Fibroblast of villous mesenchyme (primary cell): ENCODE data around the gene GNB2. TPM values are rescaled to one million over a fixed set of nuclear protein-coding genes. Genes with fewer than 3 reads are reported as not detected.
A peak's percentile ranks its signal among the peaks of the same experiment; 100 is the strongest.

Source experiments
- DNase-seq: peaks from one replicate; pipeline ENCODE4 v3.0.0-alpha.2; 2010; ENCODE audit warnings: low read depth
- H3K4me3 ChIP-seq: 2 replicates; pipeline ENCODE4 v1.5.1; 2011; ENCODE audit warnings: low read depth, mild to moderate bottlenecking, low read length
- total RNA-seq: library from RNA; depleted of rRNA; stranded (reverse); fragments of >200 nt; gene quantifications from 2 replicates; pipeline ENCODE4 v1.2.3, GENCODE V29; 2012
- TF ChIP-seq, protein P1 (sequence below): IDR thresholded peaks from 2 replicates; pipeline ENCODE4 v1.5.1; 2012; ENCODE audit warnings: low read depth, mild to moderate bottlenecking, low read length; ENCODE audit not compliant: insufficient read depth

GNB2 gene
- total RNA-seq, result 88.1 and 97.9 TPM in 2 replicates

DNA sequence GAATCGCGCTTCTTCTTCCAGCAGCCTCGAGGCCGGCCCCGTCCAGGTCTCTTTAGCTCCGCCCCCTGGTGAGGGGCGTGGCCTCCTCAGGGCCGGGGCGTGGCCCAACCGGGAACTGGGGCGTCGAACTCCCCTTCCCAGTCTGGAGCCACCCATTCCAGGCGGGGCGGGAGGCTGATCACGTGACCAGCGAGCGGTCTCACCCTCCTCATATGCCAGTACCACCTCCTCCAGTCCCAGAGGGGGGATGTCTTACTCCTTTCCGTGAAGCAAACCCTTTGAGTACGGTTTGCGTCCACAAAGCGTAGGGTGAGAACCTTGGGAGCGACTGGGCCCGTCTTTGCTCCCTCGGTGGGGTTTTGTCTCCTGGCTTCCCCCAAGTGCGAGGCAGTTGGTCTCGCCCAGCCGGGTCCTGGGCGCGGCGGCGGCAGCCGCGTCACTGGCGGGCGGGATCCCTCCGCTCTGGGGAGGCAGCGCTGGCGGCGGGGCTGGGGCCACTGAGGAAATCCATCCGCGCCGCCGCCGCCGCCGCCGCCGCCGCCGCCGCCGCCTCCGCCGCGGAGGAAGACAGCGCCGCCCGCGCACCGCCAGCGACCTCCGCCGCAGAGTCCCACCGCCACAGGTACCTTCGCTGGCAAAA, at the start of gene GNB2:
GNB2 (plus strand) TSS at position 439 of the 640 bp plus-strand sequence. CDS start 2,526 bp downstream, outside the sequence.
- H3K4me3 ChIP-seq, result peak within 1 kb of the TSS; percentile 95
- TF ChIP-seq, protein P1, sequence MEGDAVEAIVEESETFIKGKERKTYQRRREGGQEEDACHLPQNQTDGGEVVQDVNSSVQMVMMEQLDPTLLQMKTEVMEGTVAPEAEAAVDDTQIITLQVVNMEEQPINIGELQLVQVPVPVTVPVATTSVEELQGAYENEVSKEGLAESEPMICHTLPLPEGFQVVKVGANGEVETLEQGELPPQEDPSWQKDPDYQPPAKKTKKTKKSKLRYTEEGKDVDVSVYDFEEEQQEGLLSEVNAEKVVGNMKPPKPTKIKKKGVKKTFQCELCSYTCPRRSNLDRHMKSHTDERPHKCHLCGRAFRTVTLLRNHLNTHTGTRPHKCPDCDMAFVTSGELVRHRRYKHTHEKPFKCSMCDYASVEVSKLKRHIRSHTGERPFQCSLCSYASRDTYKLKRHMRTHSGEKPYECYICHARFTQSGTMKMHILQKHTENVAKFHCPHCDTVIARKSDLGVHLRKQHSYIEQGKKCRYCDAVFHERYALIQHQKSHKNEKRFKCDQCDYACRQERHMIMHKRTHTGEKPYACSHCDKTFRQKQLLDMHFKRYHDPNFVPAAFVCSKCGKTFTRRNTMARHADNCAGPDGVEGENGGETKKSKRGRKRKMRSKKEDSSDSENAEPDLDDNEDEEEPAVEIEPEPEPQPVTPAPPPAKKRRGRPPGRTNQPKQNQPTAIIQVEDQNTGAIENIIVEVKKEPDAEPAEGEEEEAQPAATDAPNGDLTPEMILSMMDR, result no peak
- DNase-seq, result peak; percentile 99

DNA sequence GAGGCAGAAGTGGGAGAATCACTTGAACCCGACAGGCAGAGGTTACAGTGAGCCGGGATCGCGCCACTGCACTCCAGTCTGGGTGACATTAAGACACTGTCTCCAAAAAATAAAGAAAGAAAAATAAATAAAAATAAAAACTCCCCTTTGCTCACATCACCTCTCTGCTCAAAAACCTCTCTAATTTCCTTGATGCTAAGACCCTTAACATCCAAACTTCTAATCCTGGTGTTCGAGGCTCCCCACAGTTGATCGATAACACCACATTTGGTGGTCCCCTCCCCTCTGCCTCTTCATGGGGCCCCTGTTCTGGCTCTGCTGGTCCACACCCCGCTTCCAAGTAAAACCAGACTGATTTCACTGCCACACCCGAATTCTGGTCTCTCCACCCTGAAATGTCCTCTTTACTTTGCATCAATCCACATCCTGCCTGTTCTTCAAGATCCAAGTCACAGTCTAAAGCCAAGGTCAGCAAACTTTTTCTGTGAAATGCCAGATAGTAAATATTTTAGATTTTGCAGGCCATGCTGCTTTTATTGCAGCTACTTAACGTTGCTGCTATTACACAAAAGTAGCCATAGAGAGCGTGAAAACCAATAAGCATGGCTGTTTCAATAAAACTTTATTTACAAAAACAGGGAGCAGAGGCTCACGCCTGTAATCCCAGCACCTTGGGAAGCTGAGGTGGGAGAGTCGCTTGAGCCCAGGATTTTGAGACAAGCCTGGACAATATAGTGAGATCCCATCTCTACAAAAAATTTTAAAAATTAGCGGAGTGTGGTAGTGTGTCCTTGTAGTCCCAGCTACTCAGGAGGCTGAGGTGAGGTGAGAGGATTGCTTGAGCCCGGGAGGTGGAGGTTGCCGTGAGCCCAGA, 49.4 kb upstream of the GNB2 start:
- no peak for DNase-seq
- TF ChIP-seq, protein P1, result no peak
- H3K4me3 ChIP-seq, result no peak overlapping the region

DNA sequence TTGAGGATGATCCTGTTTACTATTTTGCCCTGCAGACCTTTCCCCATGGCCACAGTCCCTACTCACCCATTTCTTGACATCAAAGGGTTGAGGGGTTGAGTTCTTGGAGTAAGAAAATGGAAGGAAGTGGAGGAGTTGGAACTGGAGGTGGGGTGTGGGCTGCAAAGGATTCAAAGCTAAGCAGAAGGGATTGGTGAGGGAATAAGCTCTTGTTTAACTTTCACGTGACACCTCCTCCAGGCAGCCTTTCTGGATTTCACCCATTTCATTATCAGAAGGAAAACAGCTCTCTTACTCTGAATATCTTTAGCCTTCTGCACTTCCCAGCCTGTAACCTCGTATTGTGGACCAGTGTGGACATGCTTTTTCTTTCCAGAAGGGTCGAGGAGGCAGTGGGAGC, 47.5 kb upstream of the GNB2 start:
- peak overlapping the region; percentile 27 for H3K4me3 ChIP-seq
- DNase-seq, result no peak
- TF ChIP-seq, protein P1, result no peak

DNA sequence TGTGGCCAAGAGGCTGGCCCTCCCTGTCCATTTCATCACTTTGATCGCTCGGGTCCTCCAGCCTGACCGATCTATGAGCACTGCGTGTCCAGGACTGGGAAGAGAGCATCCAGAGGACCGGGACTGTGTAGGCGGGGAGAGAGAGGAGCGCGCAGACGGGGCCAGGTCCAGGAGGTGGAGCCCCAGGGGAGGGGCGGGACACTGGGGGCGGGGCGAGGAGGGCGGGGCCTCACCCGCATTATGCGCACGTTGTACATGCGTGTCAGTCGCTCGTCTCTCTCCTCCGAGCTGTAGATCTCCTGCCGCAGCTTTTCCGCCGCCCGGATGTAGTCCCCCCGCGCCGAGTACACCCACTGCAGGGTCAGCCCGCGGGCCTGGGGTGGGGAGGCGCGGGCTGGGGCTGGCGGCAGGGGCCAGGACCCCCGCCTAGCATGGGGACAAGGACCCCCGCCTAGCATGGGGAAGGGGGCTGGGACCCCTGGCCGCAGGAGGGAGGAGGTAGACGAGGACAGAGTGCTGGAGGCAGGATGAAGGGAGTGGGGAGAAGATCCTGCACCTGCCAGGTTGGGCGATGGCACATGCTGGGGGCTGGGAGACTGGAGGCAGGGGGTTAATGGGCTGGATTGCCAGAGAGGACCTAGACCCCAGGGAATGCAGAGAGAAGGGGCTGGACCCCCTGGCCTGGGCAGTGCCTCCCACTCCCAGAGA, 46.9 kb upstream of the GNB2 start:
- DNase-seq, result peak; percentile 75
- peak overlapping the region; percentile 32 for H3K4me3 ChIP-seq
- TF ChIP-seq, protein P1, result no peak

DNA sequence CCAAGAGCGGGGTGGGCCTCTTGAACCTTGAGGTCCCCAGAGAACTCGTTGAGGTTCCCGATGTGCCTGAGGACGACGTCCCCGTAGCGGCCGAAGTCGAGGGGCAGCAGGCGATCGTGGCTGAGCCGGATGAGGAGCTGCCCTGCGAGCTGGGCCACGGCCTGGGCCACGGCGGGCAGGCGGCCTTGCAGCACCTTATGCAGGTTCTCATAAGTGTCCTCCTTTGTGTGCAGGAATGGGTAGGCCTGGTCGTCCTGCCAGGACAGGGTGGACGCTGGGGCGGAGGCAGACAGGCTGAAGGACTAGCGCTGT, 46.3 kb upstream of the GNB2 start:
- TF ChIP-seq, protein P1, result no peak
- H3K4me3 ChIP-seq, result no peak overlapping the region
- no peak for DNase-seq

DNA sequence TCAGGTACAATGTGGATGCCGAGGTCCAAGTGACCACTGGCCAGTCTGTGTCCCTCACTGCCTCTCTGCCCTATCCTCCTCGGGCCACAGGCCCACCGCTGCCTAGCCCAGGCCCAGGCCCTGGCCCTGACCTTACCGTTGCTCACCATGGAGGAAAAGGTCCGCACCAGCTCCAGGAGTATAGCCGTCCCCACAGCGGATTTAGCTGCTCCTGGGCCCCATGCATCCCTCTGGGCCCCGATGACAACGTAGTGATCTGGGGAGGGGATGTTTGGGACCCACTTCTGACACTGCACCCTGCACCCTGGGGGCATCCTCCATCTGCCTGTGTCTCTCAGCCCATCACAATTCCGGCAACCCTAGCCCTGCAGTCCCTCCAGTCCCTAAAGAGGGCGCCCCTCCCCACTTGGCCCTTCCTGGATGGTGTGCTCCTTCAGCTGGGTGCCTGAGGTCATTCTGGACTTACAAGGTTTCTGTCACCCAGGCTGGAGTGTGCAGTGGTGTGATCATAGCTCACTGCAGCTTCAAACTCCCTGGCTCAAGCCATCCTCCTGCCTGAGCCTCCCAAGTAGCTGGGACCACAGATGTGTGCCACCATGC, 44.3 kb upstream of the GNB2 start:
- TF ChIP-seq, protein P1, result peak; percentile 55
- H3K4me3 ChIP-seq, result no peak overlapping the region
- DNase-seq, result peak; percentile 25
